Activated naive CD8-positive, alpha-beta T cell treated with anti-CD3 and anti-CD28 coated beads, Interleukin-2, amount 10 ng/mL, durations not matched to agents 7 days and 5 days (primary cell): ENCODE measurements around the gene THOP1. TPM values are rescaled to one million over a fixed set of nuclear protein-coding genes. Genes with fewer than 3 reads are reported as not detected.

ENCODE experiments used
- ATAC-seq: fragments of 150-1000 bp; cut with Tn5 transposase; one replicate; pipeline ENCODE4 v1.10.0; 2021; ENCODE audit warnings: low read depth, moderate library complexity
- POLR2A ChIA-PET: fragments of 350-600 bp; sonication (Branson Sonifier 250); formaldehyde crosslinking; loops from one replicate; lab custom pipeline; 2021; ENCODE audit warnings: antibody characterized with exemption; lab: Charles Lee
- DNase-seq: peaks from one replicate; pipeline ENCODE4 v3.0.0; 2021
- H3K27ac Mint-ChIP-seq: one replicate; pipeline ENCODE4 v1.8.0; 2022; ENCODE audit warnings: mild to moderate bottlenecking, mixed read lengths
- H3K27me3 Mint-ChIP-seq: one replicate; pipeline ENCODE4 v1.8.0; 2022; ENCODE audit warnings: mild to moderate bottlenecking, moderate library complexity, mixed read lengths
- H3K36me3 Mint-ChIP-seq: one replicate; pipeline ENCODE4 v1.8.0; 2021; ENCODE audit warnings: mild to moderate bottlenecking, mixed read lengths
- H3K4me1 Mint-ChIP-seq: one replicate; pipeline ENCODE4 v1.8.0; 2021; ENCODE audit warnings: mixed read lengths
- H3K4me3 Mint-ChIP-seq: one replicate; pipeline ENCODE4 v1.8.0; 2022; ENCODE audit warnings: mild to moderate bottlenecking, moderate library complexity, mixed read lengths
- H3K9me3 Mint-ChIP-seq: one replicate; pipeline ENCODE4 v1.8.0; 2021; ENCODE audit warnings: mixed read lengths
- total RNA-seq, 2 experiments: library from RNA; stranded (reverse); gene quantifications; one replicate each; pipeline ENCODE4 v1.2.3, GENCODE V29; 2021

The THOP1 gene
- total RNA-seq, 2 experiments from 2014 or later = 73.2 to 78.8 TPM

- peaks cover 5% of the 10 kb centered on the region for H3K4me1 Mint-ChIP-seq
- peak; percentile 90 for DNase-seq
- POLR2A ChIA-PET = interaction anchor here (0.5 to 1.8 kb wide), 7 partner anchors 20 to 1622 kb away, joined by 3 to 7 read pairs (median 3); partner anchors contain the start of genes GADD45B, THOP1, ZNF57 and ZNF77
- peaks cover 19% of the 10 kb centered on the region for H3K36me3 Mint-ChIP-seq
- H3K27ac Mint-ChIP-seq = peak within 1 kb of the TSS; percentile 85
- H3K9me3 Mint-ChIP-seq = peaks cover 15% of the 10 kb centered on the region
- peak; percentile 100 for ATAC-seq
- H3K4me3 Mint-ChIP-seq = peak within 1 kb of the TSS; percentile 87
- peaks cover 2% of the 10 kb centered on the region for H3K27me3 Mint-ChIP-seq
Measured at GRCh38 chr19:2840794-2841791, 55.8 kb downstream of the THOP1 start, which contains the start of gene ZNF555. TSS of gene ZNF555 (plus strand) at chr19:2841475. CDS start at chr19:2841573, 98 bp downstream.

- POLR2A ChIA-PET = interaction anchor here (0.5 to 1.8 kb wide), 5 partner anchors 21 to 1621 kb away, joined by 3 to 7 read pairs (median 3); partner anchors contain the start of genes GADD45B and THOP1
- DNase-seq (no peak), ATAC-seq (no peak)
- peak overlapping the region; percentile 77 for H3K4me3 Mint-ChIP-seq
- peaks cover 8% of the 10 kb centered on the region for H3K9me3 Mint-ChIP-seq
- peaks cover 2% of the 10 kb centered on the region for H3K27me3 Mint-ChIP-seq
- H3K27ac Mint-ChIP-seq = no peak overlapping the region
- H3K4me1 Mint-ChIP-seq = peaks cover 5% of the 10 kb centered on the region
- peaks cover 17% of the 10 kb centered on the region for H3K36me3 Mint-ChIP-seq
Measured at GRCh38 chr19:2841855-2842574, 56.7 kb downstream of the THOP1 start.

GRCh38 chr19:2845107-2845506 is 59.8 kb downstream of the THOP1 start:
- Mint-ChIP-seq H3K4me1 (peaks cover 7% of the 10 kb centered on the region), H3K36me3 (peaks cover 25% of the 10 kb centered on the region), H3K9me3 (peaks cover 7% of the 10 kb centered on the region), H3K27me3 (peaks cover 2% of the 10 kb centered on the region), H3K4me3 (no peak overlapping the region), H3K27ac (no peak overlapping the region)
- DNase-seq (no peak), ATAC-seq (no peak)
- POLR2A ChIA-PET = no interaction called here

- Mint-ChIP-seq H3K9me3 (peaks cover 15% of the 10 kb centered on the region), H3K4me1 (peaks cover 10% of the 10 kb centered on the region), H3K4me3 (no peak overlapping the region), H3K27me3 (peaks cover 2% of the 10 kb centered on the region), H3K27ac (no peak overlapping the region), H3K36me3 (peaks cover 35% of the 10 kb centered on the region)
- DNase-seq (no peak), ATAC-seq (no peak)
- POLR2A ChIA-PET = no interaction called here
Measured at GRCh38 chr19:2846180-2846894, 61.0 kb downstream of the THOP1 start.

- Mint-ChIP-seq H3K27me3 (peaks cover under 1% of the 10 kb centered on the region), H3K4me1 (peaks cover 5% of the 10 kb centered on the region), H3K27ac (no peak overlapping the region), H3K9me3 (peaks cover 18% of the 10 kb centered on the region), H3K4me3 (no peak overlapping the region), H3K36me3 (peaks cover 44% of the 10 kb centered on the region)
- ATAC-seq (no peak), DNase-seq (no peak)
- POLR2A ChIA-PET = no interaction called here
Measured at GRCh38 chr19:2847507-2847906, 62.2 kb downstream of the THOP1 start.

- H3K27ac Mint-ChIP-seq = no peak overlapping the region
- peaks cover 4% of the 10 kb centered on the region for H3K4me1 Mint-ChIP-seq
- H3K4me3 Mint-ChIP-seq = no peak overlapping the region
- no peak for DNase-seq
- no peaks in the 10 kb centered on the region for H3K27me3 Mint-ChIP-seq
- H3K9me3 Mint-ChIP-seq = peaks cover 28% of the 10 kb centered on the region
- no peak for ATAC-seq
- POLR2A ChIA-PET = no interaction called here
- peaks cover 51% of the 10 kb centered on the region for H3K36me3 Mint-ChIP-seq
Measured at GRCh38 chr19:2848616-2849015, 63.3 kb downstream of the THOP1 start.

- Mint-ChIP-seq H3K4me3 (no peak overlapping the region), H3K4me1 (peaks cover 4% of the 10 kb centered on the region), H3K27ac (no peak overlapping the region), H3K27me3 (no peaks in the 10 kb centered on the region), H3K9me3 (peaks cover 42% of the 10 kb centered on the region), H3K36me3 (peaks cover 60% of the 10 kb centered on the region)
- DNase-seq = no peak
- POLR2A ChIA-PET = interaction anchor here (0.5 kb wide), 1 partner anchor 221 kb away, joined by 3 read pairs; no protein-coding TSS in a partner anchor
- no peak for ATAC-seq
Measured at GRCh38 chr19:2850256-2850925, 65.1 kb downstream of the THOP1 start.

GRCh38 chr19:2852598-2852997 is 67.3 kb downstream of the THOP1 start:
- H3K9me3 Mint-ChIP-seq = peaks cover 39% of the 10 kb centered on the region
- peaks cover 13% of the 10 kb centered on the region for H3K4me1 Mint-ChIP-seq
- H3K4me3 Mint-ChIP-seq = no peak overlapping the region
- H3K36me3 Mint-ChIP-seq = peaks cover 59% of the 10 kb centered on the region
- no peaks in the 10 kb centered on the region for H3K27me3 Mint-ChIP-seq
- no peak for ATAC-seq
- no peak for DNase-seq
- POLR2A ChIA-PET = no interaction called here
- no peak overlapping the region for H3K27ac Mint-ChIP-seq

- Mint-ChIP-seq H3K27me3 (no peaks in the 10 kb centered on the region), H3K27ac (no peak overlapping the region), H3K36me3 (peaks cover 59% of the 10 kb centered on the region), H3K4me3 (no peak overlapping the region), H3K9me3 (peaks cover 38% of the 10 kb centered on the region), H3K4me1 (peaks cover 13% of the 10 kb centered on the region)
- DNase-seq = no peak
- ATAC-seq = no peak
- POLR2A ChIA-PET = no interaction called here
Measured at GRCh38 chr19:2853015-2853606, 67.8 kb downstream of the THOP1 start.

- Mint-ChIP-seq H3K27ac (no peak overlapping the region), H3K4me1 (peaks cover 13% of the 10 kb centered on the region), H3K9me3 (peaks cover 44% of the 10 kb centered on the region), H3K27me3 (no peaks in the 10 kb centered on the region), H3K36me3 (peaks cover 56% of the 10 kb centered on the region), H3K4me3 (no peak overlapping the region)
- DNase-seq (no peak), ATAC-seq (no peak)
- POLR2A ChIA-PET = no interaction called here
Measured at GRCh38 chr19:2854849-2855248, 69.5 kb downstream of the THOP1 start.

GRCh38 chr19:2856457-2857050 is 71.3 kb downstream of the THOP1 start:
- Mint-ChIP-seq H3K27me3 (no peaks in the 10 kb centered on the region), H3K4me1 (peaks cover 9% of the 10 kb centered on the region), H3K36me3 (peaks cover 42% of the 10 kb centered on the region), H3K27ac (peak overlapping the region; percentile 75), H3K9me3 (peaks cover 36% of the 10 kb centered on the region), H3K4me3 (peak overlapping the region; percentile 29)
- peak; percentile 39 for ATAC-seq
- DNase-seq = no peak
- POLR2A ChIA-PET = no interaction called here

GRCh38 chr19:2858864-2859263 is 73.6 kb downstream of the THOP1 start:
- POLR2A ChIA-PET = no interaction called here
- no peak for DNase-seq
- H3K4me3 Mint-ChIP-seq = no peak overlapping the region
- H3K36me3 Mint-ChIP-seq = peaks cover 19% of the 10 kb centered on the region
- peaks cover 9% of the 10 kb centered on the region for H3K4me1 Mint-ChIP-seq
- H3K27ac Mint-ChIP-seq = no peak overlapping the region
- H3K9me3 Mint-ChIP-seq = peaks cover 20% of the 10 kb centered on the region
- H3K27me3 Mint-ChIP-seq = no peaks in the 10 kb centered on the region
- ATAC-seq = no peak
